SK-N-SH treated with all-trans-retinoic acid at 6 μM for 48 hours (cell line): ENCODE data around the gene ASS1.

ENCODE experiments used
- ATAC-seq: fragments of 200-7000 bp; cut with Tn5 transposase; 3 replicates; pipeline ENCODE4 v1.9.1; 2020; ENCODE audit warnings: mild to moderate bottlenecking, moderate library complexity
- ARNTL ChIP-seq: fragments of 450-650 bp; formaldehyde crosslinking; IDR thresholded peaks from 2 replicates; pipeline ENCODE4 v1.5.0; 2020; ENCODE audit warnings: low read depth, mild to moderate bottlenecking, moderate library complexity, borderline replicate concordance
- CSDC2 ChIP-seq: fragments of 250-450 bp; sonication (Bioruptor Pico); IDR thresholded peaks from 2 replicates; pipeline ENCODE4 v1.5.0; 2020; ENCODE audit warnings: mild to moderate bottlenecking, moderate library complexity
- ESRRG ChIP-seq: fragments of 250-450 bp; sonication (Bioruptor Pico); IDR thresholded peaks from 2 replicates; pipeline ENCODE4 v1.6.1; 2021; ENCODE audit warnings: mild to moderate bottlenecking
- OSR1 ChIP-seq: fragments of 250-450 bp; sonication (Bioruptor Pico); IDR thresholded peaks from 2 replicates; pipeline ENCODE4 v1.8.0; 2022; ENCODE audit warnings: moderate library complexity, mild to moderate bottlenecking, inconsistent platforms
- PPARA ChIP-seq: fragments of 250-450 bp; sonication (Bioruptor Pico); IDR thresholded peaks from 2 replicates; pipeline ENCODE4 v1.5.0; 2020; ENCODE audit warnings: mild to moderate bottlenecking, borderline replicate concordance
- RARB ChIP-seq: fragments of 250-450 bp; sonication (Bioruptor Pico); IDR thresholded peaks from 2 replicates; pipeline ENCODE4 v1.8.0; 2021; ENCODE audit warnings: mild to moderate bottlenecking, moderate library complexity
- SNAI2 ChIP-seq: fragments of 250-450 bp; sonication (Bioruptor Pico); IDR thresholded peaks from 2 replicates; pipeline ENCODE4 v1.5.0; 2020; ENCODE audit warnings: mild to moderate bottlenecking, moderate library complexity
- TCF4 ChIP-seq: fragments of 250-450 bp; sonication (Bioruptor Pico); IDR thresholded peaks from 2 replicates; pipeline ENCODE4 v1.8.0; 2021; ENCODE audit warnings: mild to moderate bottlenecking, moderate library complexity, borderline replicate concordance
- TOX ChIP-seq: fragments of 250-450 bp; sonication (Bioruptor Pico); IDR thresholded peaks from 2 replicates; pipeline ENCODE4 v1.8.0; 2021; ENCODE audit warnings: mild to moderate bottlenecking, moderate library complexity, borderline replicate concordance
- ZNF565 ChIP-seq: fragments of 450-650 bp; formaldehyde crosslinking; conservative IDR thresholded peaks from 2 replicates; pipeline ENCODE4 v1.5.0; 2020; ENCODE audit warnings: low read depth, mild to moderate bottlenecking, moderate library complexity
- ZNF70 ChIP-seq: fragments of 450-650 bp; formaldehyde crosslinking; IDR thresholded peaks from 2 replicates; pipeline ENCODE4 v1.5.0; 2020; ENCODE audit warnings: mild to moderate bottlenecking, moderate library complexity
- ZNF8 ChIP-seq: fragments of 450-650 bp; formaldehyde crosslinking; IDR thresholded peaks from 2 replicates; pipeline ENCODE4 v1.5.0; 2020; ENCODE audit warnings: mild to moderate bottlenecking, moderate library complexity
- TF ChIP-seq, protein P1 (sequence below): fragments of 250-450 bp; sonication (Bioruptor Pico); IDR thresholded peaks from 2 replicates; pipeline ENCODE4 v1.5.0; 2020; ENCODE audit warnings: mild to moderate bottlenecking, moderate library complexity
- TF ChIP-seq, protein P2 (sequence below): fragments of 250-450 bp; sonication (Bioruptor Pico); IDR thresholded peaks from 2 replicates; pipeline ENCODE4 v1.5.1; 2021; ENCODE audit warnings: mild to moderate bottlenecking, moderate library complexity
- TF ChIP-seq, protein P3 (sequence below): fragments of 250-450 bp; sonication (Bioruptor Pico); IDR thresholded peaks from 2 replicates; pipeline ENCODE4 v1.8.0; 2020; ENCODE audit warnings: mild to moderate bottlenecking, moderate library complexity, borderline replicate concordance
- TF ChIP-seq, protein P4 (sequence below): fragments of 250-450 bp; sonication (Bioruptor Pico); IDR thresholded peaks from 2 replicates; pipeline ENCODE4 v1.8.0; 2021; ENCODE audit warnings: low read depth, mild to moderate bottlenecking, moderate library complexity, borderline replicate concordance
- TF ChIP-seq, protein P5 (sequence below): fragments of 250-450 bp; sonication (Bioruptor Pico); IDR thresholded peaks from 2 replicates; pipeline ENCODE4 v1.5.1; 2020; ENCODE audit warnings: low read depth, mild to moderate bottlenecking, moderate library complexity

The ASS1 gene

DNA sequence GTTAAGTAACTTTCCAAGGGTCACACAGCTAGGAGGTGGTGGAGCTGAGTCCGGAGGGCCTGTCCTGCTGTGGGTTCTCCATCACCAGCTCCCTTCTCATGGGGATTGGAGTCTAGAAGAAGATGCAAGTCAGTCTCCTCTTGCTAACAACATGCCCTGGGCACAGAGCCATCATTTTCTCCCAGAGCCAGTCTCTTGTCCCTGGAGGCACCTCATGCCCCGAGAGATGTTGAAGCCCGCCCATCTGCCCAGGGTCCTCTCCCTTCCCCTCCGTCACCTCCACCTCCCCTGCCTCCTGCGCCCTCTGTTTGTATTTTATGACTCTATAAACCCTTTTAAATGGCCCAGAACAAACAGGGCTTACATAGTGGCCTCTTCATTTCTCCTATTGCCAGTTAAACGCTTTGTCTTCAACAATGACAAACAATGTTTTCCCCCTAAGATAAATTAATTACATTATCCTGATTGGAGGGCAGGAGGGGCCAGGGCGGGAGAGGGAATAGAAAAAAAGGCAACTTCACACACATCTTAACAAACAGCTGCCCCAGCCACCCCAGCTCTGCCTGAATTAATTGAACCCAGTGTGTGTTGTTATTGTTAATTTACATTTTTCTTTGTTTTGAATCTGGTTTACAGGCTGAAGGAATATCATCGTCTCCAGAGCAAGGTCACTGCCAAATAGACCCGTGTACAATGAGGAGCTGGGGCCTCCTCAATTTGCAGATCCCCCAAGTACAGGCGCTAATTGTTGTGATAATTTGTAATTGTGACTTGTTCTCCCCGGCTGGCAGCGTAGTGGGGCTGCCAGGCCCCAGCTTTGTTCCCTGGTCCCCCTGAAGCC, 55.8 kb downstream of the ASS1 start:
- ATAC-seq, result no peak
- TF ChIP-seq ESRRG (no peak), SNAI2 (CRISPR knock-in tag) (no peak), TOX (CRISPR knock-in tag) (no peak), ARNTL (no peak), ZNF8 (CRISPR knock-in tag) (no peak), TCF4 (CRISPR knock-in tag) (no peak), CSDC2 (CRISPR knock-in tag) (no peak), PPARA (CRISPR knock-in tag) (no peak), RARB (CRISPR knock-in tag) (no peak)
- TF ChIP-seq, protein P1, sequence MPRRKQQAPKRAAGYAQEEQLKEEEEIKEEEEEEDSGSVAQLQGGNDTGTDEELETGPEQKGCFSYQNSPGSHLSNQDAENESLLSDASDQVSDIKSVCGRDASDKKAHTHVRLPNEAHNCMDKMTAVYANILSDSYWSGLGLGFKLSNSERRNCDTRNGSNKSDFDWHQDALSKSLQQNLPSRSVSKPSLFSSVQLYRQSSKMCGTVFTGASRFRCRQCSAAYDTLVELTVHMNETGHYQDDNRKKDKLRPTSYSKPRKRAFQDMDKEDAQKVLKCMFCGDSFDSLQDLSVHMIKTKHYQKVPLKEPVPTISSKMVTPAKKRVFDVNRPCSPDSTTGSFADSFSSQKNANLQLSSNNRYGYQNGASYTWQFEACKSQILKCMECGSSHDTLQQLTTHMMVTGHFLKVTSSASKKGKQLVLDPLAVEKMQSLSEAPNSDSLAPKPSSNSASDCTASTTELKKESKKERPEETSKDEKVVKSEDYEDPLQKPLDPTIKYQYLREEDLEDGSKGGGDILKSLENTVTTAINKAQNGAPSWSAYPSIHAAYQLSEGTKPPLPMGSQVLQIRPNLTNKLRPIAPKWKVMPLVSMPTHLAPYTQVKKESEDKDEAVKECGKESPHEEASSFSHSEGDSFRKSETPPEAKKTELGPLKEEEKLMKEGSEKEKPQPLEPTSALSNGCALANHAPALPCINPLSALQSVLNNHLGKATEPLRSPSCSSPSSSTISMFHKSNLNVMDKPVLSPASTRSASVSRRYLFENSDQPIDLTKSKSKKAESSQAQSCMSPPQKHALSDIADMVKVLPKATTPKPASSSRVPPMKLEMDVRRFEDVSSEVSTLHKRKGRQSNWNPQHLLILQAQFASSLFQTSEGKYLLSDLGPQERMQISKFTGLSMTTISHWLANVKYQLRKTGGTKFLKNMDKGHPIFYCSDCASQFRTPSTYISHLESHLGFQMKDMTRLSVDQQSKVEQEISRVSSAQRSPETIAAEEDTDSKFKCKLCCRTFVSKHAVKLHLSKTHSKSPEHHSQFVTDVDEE (CRISPR knock-in tag), result no peak
- TF ChIP-seq, protein P2, sequence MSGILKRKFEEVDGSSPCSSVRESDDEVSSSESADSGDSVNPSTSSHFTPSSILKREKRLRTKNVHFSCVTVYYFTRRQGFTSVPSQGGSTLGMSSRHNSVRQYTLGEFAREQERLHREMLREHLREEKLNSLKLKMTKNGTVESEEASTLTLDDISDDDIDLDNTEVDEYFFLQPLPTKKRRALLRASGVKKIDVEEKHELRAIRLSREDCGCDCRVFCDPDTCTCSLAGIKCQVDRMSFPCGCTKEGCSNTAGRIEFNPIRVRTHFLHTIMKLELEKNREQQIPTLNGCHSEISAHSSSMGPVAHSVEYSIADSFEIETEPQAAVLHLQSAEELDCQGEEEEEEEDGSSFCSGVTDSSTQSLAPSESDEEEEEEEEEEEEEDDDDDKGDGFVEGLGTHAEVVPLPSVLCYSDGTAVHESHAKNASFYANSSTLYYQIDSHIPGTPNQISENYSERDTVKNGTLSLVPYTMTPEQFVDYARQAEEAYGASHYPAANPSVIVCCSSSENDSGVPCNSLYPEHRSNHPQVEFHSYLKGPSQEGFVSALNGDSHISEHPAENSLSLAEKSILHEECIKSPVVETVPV, result no peak

DNA sequence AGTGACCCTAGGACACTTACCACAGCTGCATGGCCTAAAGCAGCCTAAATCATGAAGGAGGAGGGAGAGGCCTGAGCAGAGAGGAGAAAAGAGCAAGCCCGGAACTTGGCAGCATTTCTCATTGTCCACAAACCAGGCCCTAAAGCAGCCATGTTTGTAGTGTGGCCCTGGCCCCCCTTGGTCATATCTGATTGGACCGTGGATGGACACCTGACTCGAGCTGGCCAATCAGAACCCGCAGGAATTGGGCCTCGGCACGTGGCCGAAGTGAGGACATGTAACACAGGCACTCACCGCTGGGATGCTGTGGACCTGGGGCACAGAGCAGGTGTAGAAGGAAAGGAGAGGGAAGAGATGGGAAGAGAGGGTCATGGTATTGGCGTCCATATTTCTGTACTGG, 56.9 kb downstream of the ASS1 start:
- TF ChIP-seq RARB (CRISPR knock-in tag) (no peak), OSR1 (CRISPR knock-in tag) (no peak), ESRRG (no peak), CSDC2 (CRISPR knock-in tag) (no peak), ZNF70 (CRISPR knock-in tag) (no peak), SNAI2 (CRISPR knock-in tag) (no peak), TCF4 (CRISPR knock-in tag) (no peak), TOX (CRISPR knock-in tag) (no peak)
- TF ChIP-seq, protein P2, result no peak
- no peak for ATAC-seq

DNA sequence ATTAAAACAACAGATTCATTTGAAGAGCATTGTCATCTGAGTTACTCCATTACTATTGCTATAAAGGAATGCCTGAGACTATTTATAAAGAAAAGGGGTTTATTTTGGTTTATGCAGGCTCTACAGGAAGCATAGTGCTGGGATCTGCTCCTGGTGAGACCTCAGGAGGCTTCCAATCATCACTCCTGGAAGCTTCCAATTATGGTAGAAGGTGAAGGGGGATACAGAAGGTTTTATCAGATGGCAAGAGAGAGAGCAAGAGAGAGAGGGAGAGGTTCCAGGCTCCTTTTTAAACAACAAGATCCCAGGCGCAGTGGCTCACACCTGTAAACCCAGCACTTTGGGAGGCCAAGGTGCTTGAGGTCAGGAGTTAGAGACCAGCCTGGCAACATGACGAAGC, 63.5 kb downstream of the ASS1 start:
- ATAC-seq, result no peak
- TF ChIP-seq, protein P3, sequence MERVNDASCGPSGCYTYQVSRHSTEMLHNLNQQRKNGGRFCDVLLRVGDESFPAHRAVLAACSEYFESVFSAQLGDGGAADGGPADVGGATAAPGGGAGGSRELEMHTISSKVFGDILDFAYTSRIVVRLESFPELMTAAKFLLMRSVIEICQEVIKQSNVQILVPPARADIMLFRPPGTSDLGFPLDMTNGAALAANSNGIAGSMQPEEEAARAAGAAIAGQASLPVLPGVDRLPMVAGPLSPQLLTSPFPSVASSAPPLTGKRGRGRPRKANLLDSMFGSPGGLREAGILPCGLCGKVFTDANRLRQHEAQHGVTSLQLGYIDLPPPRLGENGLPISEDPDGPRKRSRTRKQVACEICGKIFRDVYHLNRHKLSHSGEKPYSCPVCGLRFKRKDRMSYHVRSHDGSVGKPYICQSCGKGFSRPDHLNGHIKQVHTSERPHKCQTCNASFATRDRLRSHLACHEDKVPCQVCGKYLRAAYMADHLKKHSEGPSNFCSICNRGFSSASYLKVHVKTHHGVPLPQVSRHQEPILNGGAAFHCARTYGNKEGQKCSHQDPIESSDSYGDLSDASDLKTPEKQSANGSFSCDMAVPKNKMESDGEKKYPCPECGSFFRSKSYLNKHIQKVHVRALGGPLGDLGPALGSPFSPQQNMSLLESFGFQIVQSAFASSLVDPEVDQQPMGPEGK (CRISPR knock-in tag), result no peak
- TF ChIP-seq PPARA (CRISPR knock-in tag), result no peak
- TF ChIP-seq ZNF70 (CRISPR knock-in tag), result no peak
- TF ChIP-seq, protein P4, sequence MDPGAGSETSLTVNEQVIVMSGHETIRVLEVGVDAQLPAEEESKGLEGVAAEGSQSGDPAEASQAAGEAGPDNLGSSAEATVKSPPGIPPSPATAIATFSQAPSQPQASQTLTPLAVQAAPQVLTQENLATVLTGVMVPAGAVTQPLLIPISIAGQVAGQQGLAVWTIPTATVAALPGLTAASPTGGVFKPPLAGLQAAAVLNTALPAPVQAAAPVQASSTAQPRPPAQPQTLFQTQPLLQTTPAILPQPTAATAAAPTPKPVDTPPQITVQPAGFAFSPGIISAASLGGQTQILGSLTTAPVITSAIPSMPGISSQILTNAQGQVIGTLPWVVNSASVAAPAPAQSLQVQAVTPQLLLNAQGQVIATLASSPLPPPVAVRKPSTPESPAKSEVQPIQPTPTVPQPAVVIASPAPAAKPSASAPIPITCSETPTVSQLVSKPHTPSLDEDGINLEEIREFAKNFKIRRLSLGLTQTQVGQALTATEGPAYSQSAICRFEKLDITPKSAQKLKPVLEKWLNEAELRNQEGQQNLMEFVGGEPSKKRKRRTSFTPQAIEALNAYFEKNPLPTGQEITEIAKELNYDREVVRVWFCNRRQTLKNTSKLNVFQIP, result no peak
- TF ChIP-seq, protein P5, sequence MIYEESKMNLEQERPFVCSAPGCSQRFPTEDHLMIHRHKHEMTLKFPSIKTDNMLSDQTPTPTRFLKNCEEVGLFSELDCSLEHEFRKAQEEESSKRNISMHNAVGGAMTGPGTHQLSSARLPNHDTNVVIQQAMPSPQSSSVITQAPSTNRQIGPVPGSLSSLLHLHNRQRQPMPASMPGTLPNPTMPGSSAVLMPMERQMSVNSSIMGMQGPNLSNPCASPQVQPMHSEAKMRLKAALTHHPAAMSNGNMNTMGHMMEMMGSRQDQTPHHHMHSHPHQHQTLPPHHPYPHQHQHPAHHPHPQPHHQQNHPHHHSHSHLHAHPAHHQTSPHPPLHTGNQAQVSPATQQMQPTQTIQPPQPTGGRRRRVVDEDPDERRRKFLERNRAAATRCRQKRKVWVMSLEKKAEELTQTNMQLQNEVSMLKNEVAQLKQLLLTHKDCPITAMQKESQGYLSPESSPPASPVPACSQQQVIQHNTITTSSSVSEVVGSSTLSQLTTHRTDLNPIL (CRISPR knock-in tag), result no peak
- TF ChIP-seq, protein P2, result no peak
- TF ChIP-seq ZNF565 (CRISPR knock-in tag), result no peak
